H9 (cell line): ENCODE data around the gene CHCT1. TPM values are rescaled to one million over a fixed set of nuclear protein-coding genes. Genes with fewer than 3 reads are reported as not detected.

Experiments
- DNase-seq: peaks from one replicate; pipeline ENCODE4 v3.0.0-alpha.2; 2017
- H2AFZ ChIP-seq: one replicate; pipeline ENCODE4 v1.6.1; 2013; ENCODE audit warnings: mild to moderate bottlenecking, low read length, control low read depth, moderate library complexity
- H2AK5ac ChIP-seq: 2 replicates; pipeline ENCODE4 v1.6.1; 2013; ENCODE audit warnings: low read length, control low read depth, mixed read lengths; ENCODE audit not compliant: insufficient read length
- H2BK120ac ChIP-seq: one replicate; pipeline ENCODE4 v1.6.1; 2013; ENCODE audit warnings: low read depth, mild to moderate bottlenecking, low read length, control low read depth, inconsistent platforms; ENCODE audit not compliant: poor library complexity, severe bottlenecking
- H2BK12ac ChIP-seq: 2 replicates; pipeline ENCODE4 v1.6.1; 2013; ENCODE audit warnings: low read length, control low read depth, mixed read lengths, low read depth; ENCODE audit not compliant: insufficient read length
- H2BK15ac ChIP-seq: 2 replicates; pipeline ENCODE4 v1.6.1; 2013; ENCODE audit warnings: low read depth, low read length, control low read depth
- H2BK20ac ChIP-seq: one replicate; pipeline ENCODE4 v1.6.1; 2013; ENCODE audit warnings: low read depth, mild to moderate bottlenecking, low read length, control low read depth, inconsistent platforms; ENCODE audit not compliant: poor library complexity, severe bottlenecking
- H2BK5ac ChIP-seq: 2 replicates; pipeline ENCODE4 v1.6.1; 2013; ENCODE audit warnings: low read length, control low read depth, mixed read lengths; ENCODE audit not compliant: insufficient read length
- H3K14ac ChIP-seq: 2 replicates; pipeline ENCODE4 v1.6.1; 2013; ENCODE audit warnings: low read length, control low read depth; ENCODE audit not compliant: insufficient read depth
- H3K18ac ChIP-seq: 2 replicates; pipeline ENCODE4 v1.6.1; 2013; ENCODE audit warnings: low read depth, mild to moderate bottlenecking, mixed read lengths, low read length, control low read depth; ENCODE audit not compliant: insufficient read length
- H3K23ac ChIP-seq: 2 replicates; pipeline ENCODE4 v1.6.1; 2013; ENCODE audit warnings: low read length, control low read depth, mixed read lengths, low read depth; ENCODE audit not compliant: insufficient read length
- H3K23me2 ChIP-seq: 2 replicates; pipeline ENCODE4 v1.6.1; 2013; ENCODE audit warnings: low read depth, mild to moderate bottlenecking, mixed read lengths, low read length, control low read depth; ENCODE audit not compliant: insufficient read length, poor library complexity, severe bottlenecking
- H3K27ac ChIP-seq: 2 replicates; pipeline ENCODE4 v1.5.1; 2013; ENCODE audit warnings: low read length, control low read depth, mixed read lengths, low read depth; ENCODE audit not compliant: insufficient read length
- H3K27me3 ChIP-seq: 2 replicates; pipeline ENCODE4 v1.6.1; 2013; ENCODE audit warnings: low read length, control low read depth, inconsistent platforms; ENCODE audit not compliant: insufficient read depth
- H3K4ac ChIP-seq: 2 replicates; pipeline ENCODE4 v1.6.1; 2013; ENCODE audit warnings: low read depth, mild to moderate bottlenecking, control low read depth, inconsistent platforms, low read length, moderate library complexity
- H3K4me1 ChIP-seq: 2 replicates; pipeline ENCODE4 v1.6.1; 2013; ENCODE audit warnings: low read length, control low read depth, inconsistent platforms; ENCODE audit not compliant: insufficient read depth
- H3K4me2 ChIP-seq: 2 replicates; pipeline ENCODE4 v1.6.1; 2013; ENCODE audit warnings: low read length, control low read depth, mixed read lengths; ENCODE audit not compliant: insufficient read length, insufficient read depth
- H3K56ac ChIP-seq: 2 replicates; pipeline ENCODE4 v1.6.1; 2013; ENCODE audit warnings: low read depth, mild to moderate bottlenecking, mixed read lengths, low read length, control low read depth; ENCODE audit not compliant: insufficient read length
- H3K79me1 ChIP-seq: 2 replicates; pipeline ENCODE4 v1.6.1; 2013; ENCODE audit warnings: low read depth, mild to moderate bottlenecking, moderate library complexity, low read length, control low read depth, inconsistent platforms; ENCODE audit not compliant: insufficient read depth, poor library complexity, severe bottlenecking
- H3K79me2 ChIP-seq: 2 replicates; pipeline ENCODE4 v1.6.1; 2013; ENCODE audit warnings: low read length, control low read depth, inconsistent platforms; ENCODE audit not compliant: insufficient read depth
- H3K9ac ChIP-seq: 2 replicates; pipeline ENCODE4 v1.6.1; 2013; ENCODE audit warnings: low read length, control low read depth, mixed read lengths; ENCODE audit not compliant: insufficient read length; ENCODE audit errors: extremely low read depth
- H3K9me3 ChIP-seq: one replicate; pipeline ENCODE4 v1.6.1; 2013; ENCODE audit warnings: low read depth, low read length, inconsistent platforms; ENCODE audit not compliant: control insufficient read depth
- H3T11ph ChIP-seq: one replicate; pipeline ENCODE4 v1.6.1; 2013; ENCODE audit warnings: mild to moderate bottlenecking, low read length, control low read depth, inconsistent platforms
- H4K20me1 ChIP-seq: one replicate; pipeline ENCODE4 v1.6.1; 2013; ENCODE audit not compliant: control insufficient read depth, insufficient read length, insufficient read depth
- H4K5ac ChIP-seq: 2 replicates; pipeline ENCODE4 v1.6.1; 2013; ENCODE audit warnings: low read depth, mild to moderate bottlenecking, mixed read lengths, low read length, control low read depth; ENCODE audit not compliant: insufficient read length
- H4K8ac ChIP-seq: replicated peaks from 2 replicates; pipeline ENCODE4 v1.6.1; 2013; ENCODE audit warnings: low read length, control low read depth, mixed read lengths, low read depth; ENCODE audit not compliant: insufficient read length
- H4K91ac ChIP-seq: 2 replicates; pipeline ENCODE4 v1.6.1; 2013; ENCODE audit warnings: low read depth, mild to moderate bottlenecking, moderate library complexity, mixed read lengths, low read length, control low read depth; ENCODE audit not compliant: insufficient read length
- H3K27ac Mint-ChIP-seq, 3 experiments: 2 replicates in 2 of 3; 3 replicates in 1 of 3; pipeline ENCODE4 v1.8.0; 2020 to 2021; ENCODE audit warnings: mixed read lengths in 3 of 3, mild to moderate bottlenecking in 1 of 3, moderate library complexity in 1 of 3
- H3K27me3 Mint-ChIP-seq: 2 replicates; pipeline ENCODE4 v1.8.0; 2021; ENCODE audit warnings: low read depth, mild to moderate bottlenecking, moderate library complexity, mixed read lengths
- H3K36me3 Mint-ChIP-seq, 3 experiments: 2 replicates in 2 of 3; 3 replicates in 1 of 3; pipeline ENCODE4 v1.8.0; 2020 to 2021; ENCODE audit warnings: low read depth in 3 of 3, mixed read lengths in 3 of 3; ENCODE audit not compliant: insufficient read depth in 1 of 3
- H3K4me1 Mint-ChIP-seq, 2 experiments: 2 replicates each; pipeline ENCODE4 v1.8.0; 2020; ENCODE audit warnings: mixed read lengths in 2 of 2
- H3K4me3 Mint-ChIP-seq, 2 experiments: 2 replicates in 1 of 2; 3 replicates in 1 of 2; pipeline ENCODE4 v1.8.0; 2020 to 2021; ENCODE audit warnings: mild to moderate bottlenecking in 2 of 2, mixed read lengths in 2 of 2, moderate library complexity in 1 of 2
- H3K9me3 Mint-ChIP-seq, 2 experiments: 2 replicates in 1 of 2; 3 replicates in 1 of 2; pipeline ENCODE4 v1.8.0; 2020; ENCODE audit warnings: mild to moderate bottlenecking in 2 of 2, mixed read lengths in 2 of 2, moderate library complexity in 1 of 2
- CTCF ChIP-seq: fragments of 200-600 bp; sonication (generic); conservative IDR thresholded peaks from 3 replicates; pipeline ENCODE4 v1.8.0; 2021; ENCODE audit warnings: antibody characterized with exemption, mild to moderate bottlenecking
- WGBS: extraction: QIAGEN DNeasy Blood & Tissue Kit; methylation state at CpG from one replicate; pipeline ENCODE4 v1.1.7; 2013; ENCODE audit warnings: missing lambda C conversion rate, low lambda C conversion rate, mixed read lengths; ENCODE audit not compliant: insufficient read length; ENCODE audit errors: extremely low coverage; 5-methylcytosine and 5-hydroxymethylcytosine counted together
- total RNA-seq: library from RNA; stranded (reverse); gene quantifications from 2 replicates; pipeline ENCODE4 v1.2.1, GENCODE V29; 2021

Gene CHCT1
- total RNA-seq, 1 experiment from 2014 or later = not detected

GRCh38 chr17:60451071-60451470 is 28.8 kb downstream of the CHCT1 start:
- Mint-ChIP-seq H3K36me3 (peaks cover 2 to 57% (median 34%) of the 10 kb centered on the region in 3 experiments; a peak in 6 of 7 replicates), H3K4me3 (no peak overlapping the region), H3K27ac (no peak overlapping the region), H3K4me1 (no peaks in the 10 kb centered on the region), H3K27me3 (no peaks in the 10 kb centered on the region), H3K9me3 (no peaks in the 10 kb centered on the region)
- Histone ChIP-seq H4K91ac (no peak overlapping the region), H3K79me2 (no peaks in the 10 kb centered on the region), H3K4me2 (no peak overlapping the region), H3K23me2 (no peaks in the 10 kb centered on the region), H3K4ac (no peak overlapping the region), H3K9me3 (no peaks in the 10 kb centered on the region), H2BK20ac (no peak overlapping the region), H2BK120ac (no peak overlapping the region), H4K8ac (no peak overlapping the region), H3K56ac (no peak overlapping the region), H2AK5ac (no peak overlapping the region), H3K23ac (no peak overlapping the region), H4K5ac (no peak overlapping the region), H3K9ac (no peak overlapping the region), H2BK15ac (no peak overlapping the region), H3K14ac (no peak overlapping the region), H3K79me1 (no peaks in the 10 kb centered on the region), H2BK12ac (no peak overlapping the region), H3K27me3 (no peaks in the 10 kb centered on the region), H4K20me1 (no peaks in the 10 kb centered on the region), H3T11ph (no peak overlapping the region), H2BK5ac (no peak overlapping the region), H3K27ac (no peak overlapping the region), H2AFZ (no peak overlapping the region), H3K4me1 (no peaks in the 10 kb centered on the region), H3K18ac (no peak overlapping the region)
- no peak for DNase-seq
- no CpG with 5 or more reads among the region's 1 CpG for WGBS
- no peak for TF ChIP-seq CTCF
